Suprapubic skin (tissue), 4 donors: ENCODE measurements around the gene TAP2.

ENCODE experiments used
- POLR2A ChIP-seq, 2 donors: fragments of 450-650 bp; IDR thresholded peaks; one replicate each; pipeline ENCODE4 v1.6.1; 2017; ENCODE audit warnings: antibody characterized with exemption in 2 of 2, mild to moderate bottlenecking in 2 of 2, moderate library complexity in 2 of 2
- POLR2AphosphoS5 ChIP-seq, 3 donors: sonication (generic); formaldehyde crosslinking; IDR thresholded peaks; one replicate each; pipeline ENCODE4 v1.6.1; 2017; ENCODE audit warnings: antibody characterized with exemption in 3 of 3
- TF ChIP-seq, protein P1 (sequence below), 2 donors: fragments of 200-600 bp in 1 of 2; fragments of 450-650 bp in 1 of 2; sonication (generic) in 1 of 2; IDR thresholded peaks; one replicate each; pipeline ENCODE4 v1.5.1; 2016 to 2019; ENCODE audit warnings: antibody characterized with exemption in 2 of 2, mild to moderate bottlenecking in 1 of 2, moderate library complexity in 1 of 2

GRCh38 chr6:32833664-32834063, 4.9 kb downstream of the TAP2 start:
- TF ChIP-seq POLR2A (IDR thresholded peaks at IDR 0.05) (no peak), POLR2AphosphoS5 (IDR thresholded peaks at IDR 0.05) (no peak)
- TF ChIP-seq, protein P1, sequence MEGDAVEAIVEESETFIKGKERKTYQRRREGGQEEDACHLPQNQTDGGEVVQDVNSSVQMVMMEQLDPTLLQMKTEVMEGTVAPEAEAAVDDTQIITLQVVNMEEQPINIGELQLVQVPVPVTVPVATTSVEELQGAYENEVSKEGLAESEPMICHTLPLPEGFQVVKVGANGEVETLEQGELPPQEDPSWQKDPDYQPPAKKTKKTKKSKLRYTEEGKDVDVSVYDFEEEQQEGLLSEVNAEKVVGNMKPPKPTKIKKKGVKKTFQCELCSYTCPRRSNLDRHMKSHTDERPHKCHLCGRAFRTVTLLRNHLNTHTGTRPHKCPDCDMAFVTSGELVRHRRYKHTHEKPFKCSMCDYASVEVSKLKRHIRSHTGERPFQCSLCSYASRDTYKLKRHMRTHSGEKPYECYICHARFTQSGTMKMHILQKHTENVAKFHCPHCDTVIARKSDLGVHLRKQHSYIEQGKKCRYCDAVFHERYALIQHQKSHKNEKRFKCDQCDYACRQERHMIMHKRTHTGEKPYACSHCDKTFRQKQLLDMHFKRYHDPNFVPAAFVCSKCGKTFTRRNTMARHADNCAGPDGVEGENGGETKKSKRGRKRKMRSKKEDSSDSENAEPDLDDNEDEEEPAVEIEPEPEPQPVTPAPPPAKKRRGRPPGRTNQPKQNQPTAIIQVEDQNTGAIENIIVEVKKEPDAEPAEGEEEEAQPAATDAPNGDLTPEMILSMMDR (IDR thresholded peaks at IDR 0.05): no peak
